Testis (tissue), 2 donors: Measurements from ENCODE around the gene TXNRD1.

Source experiments
- CTCF ChIP-seq, 3 experiments: fragments of 450-650 bp in 2 of 3; fragments of 200-600 bp in 1 of 3; sonication (generic) in 1 of 3; IDR thresholded peaks; one replicate each; pipeline ENCODE4 v1.5.1; 2016 to 2019; ENCODE audit warnings: antibody characterized with exemption in 3 of 3, mild to moderate bottlenecking in 2 of 3, moderate library complexity in 1 of 3
- POLR2A ChIP-seq: fragments of 450-650 bp; IDR thresholded peaks from one replicate; pipeline ENCODE4 v1.6.1; 2017; ENCODE audit warnings: antibody characterized with exemption, mild to moderate bottlenecking, moderate library complexity

DNA sequence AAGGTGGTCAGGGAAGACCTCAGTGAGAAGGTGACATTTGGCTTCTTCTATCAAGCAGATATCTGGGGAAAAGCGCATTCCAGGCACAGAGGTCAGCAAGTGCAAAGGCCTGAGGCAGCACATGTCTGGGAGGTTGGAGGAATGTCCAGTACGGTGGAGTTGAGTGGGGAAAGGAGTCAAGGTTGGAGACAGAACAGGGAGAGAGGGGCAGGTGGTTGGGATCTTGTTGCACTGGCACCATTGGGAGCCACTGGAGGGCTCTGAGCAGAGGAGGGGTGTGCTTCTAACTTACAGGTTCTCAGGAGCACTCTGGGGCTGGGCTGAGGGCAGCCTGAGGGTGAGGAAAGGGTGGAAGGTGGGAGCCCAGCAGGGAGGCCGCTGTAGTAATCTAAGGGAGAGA is 140.1 kb downstream of the TXNRD1 start:
- TF ChIP-seq POLR2A, result no peak
- TF ChIP-seq CTCF (IDR thresholded peaks at IDR 0.05), result no peak
